ENCODE measurements around the gene ULBP2. TPM values are rescaled to one million over a fixed set of nuclear protein-coding genes. Genes with fewer than 3 reads are reported as not detected.
A peak's percentile ranks its signal among the peaks of the same experiment; 100 is the strongest.

The ULBP2 gene
- total RNA-seq, 1 experiment from 2014 or later: 0.56 TPM

DNA sequence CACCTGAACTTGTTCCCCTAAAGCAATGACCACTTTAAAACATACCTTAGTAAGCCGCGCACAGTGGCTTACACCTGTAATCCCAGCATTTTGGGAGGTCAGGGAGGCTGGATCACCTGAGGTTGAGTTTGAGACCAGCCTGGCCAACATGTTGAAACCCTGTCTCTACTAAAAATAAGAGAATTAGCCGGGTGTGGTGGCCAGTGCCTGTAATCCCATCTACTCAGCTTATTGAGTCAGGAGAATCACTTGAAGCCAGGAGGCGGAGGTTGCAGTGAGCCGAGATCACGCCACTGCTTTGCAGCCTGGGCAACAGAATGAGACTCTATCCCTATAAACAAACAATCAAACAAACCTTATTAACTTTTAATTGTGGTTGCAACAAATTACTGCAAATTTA, 42.3 kb upstream of the ULBP2 start:
- no peaks in the 10 kb centered on the region for H3K9me3 ChIP-seq (ENCODE audit: low read length)

DNA sequence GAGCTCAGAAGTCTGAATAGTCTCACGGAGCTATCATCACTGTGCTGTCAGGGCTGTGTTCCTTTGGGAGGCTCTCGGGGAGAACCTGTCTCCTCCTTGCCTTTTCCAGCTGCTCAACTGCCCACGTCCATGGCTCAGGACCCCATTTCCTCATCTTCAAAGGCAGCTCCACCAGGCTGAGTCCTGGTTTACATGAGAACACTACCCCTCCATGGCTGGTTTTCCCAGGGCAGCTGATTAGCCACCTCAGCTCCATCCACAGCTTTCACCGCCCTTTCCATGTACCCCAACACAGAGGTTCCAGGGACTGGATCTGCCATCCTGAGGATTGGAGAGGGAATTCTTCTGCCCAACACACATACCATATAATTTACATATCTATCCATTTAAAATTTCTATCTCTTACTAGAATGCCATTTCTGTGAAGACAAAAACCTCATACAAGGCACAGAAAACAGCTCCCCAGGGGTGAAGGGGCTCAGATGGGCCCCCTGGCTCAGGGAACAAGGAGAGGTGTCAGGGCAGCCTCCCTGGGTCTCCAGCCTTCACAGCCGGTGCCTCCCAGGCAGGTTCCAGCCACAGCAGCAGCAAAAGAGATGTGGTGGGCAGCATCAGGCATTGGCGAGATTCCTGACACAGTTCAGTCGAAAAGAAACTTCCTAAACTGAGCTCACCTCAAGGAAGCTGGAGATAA, 41.7 kb upstream of the ULBP2 start:
- peak; percentile 26 for DNase-seq
- Histone ChIP-seq H3K9ac (ENCODE audit: low read length) (no peak overlapping the region), H3K27ac (ENCODE audit: low read length) (no peak overlapping the region), H3K36me3 (ENCODE audit: insufficient read depth, low read length) (no peaks in the 10 kb centered on the region), H3K4me1 (ENCODE audit: low read length) (peaks cover 5% of the 10 kb centered on the region), H3K9me2 (replicated peaks; ENCODE audit: insufficient read depth, low read length) (no peaks in the 10 kb centered on the region), H3K4me3 (ENCODE audit: low read length) (no peak overlapping the region), H2AFZ (ENCODE audit: low read length) (no peak overlapping the region), H3K9me3 (ENCODE audit: low read length) (no peaks in the 10 kb centered on the region), H3K27me3 (ENCODE audit: low read length) (no peaks in the 10 kb centered on the region), H4K20me1 (ENCODE audit: insufficient read depth, low read depth, low read length) (no peaks in the 10 kb centered on the region), H3K4me2 (ENCODE audit: low read depth, low read length, poor library complexity, severe bottlenecking) (no peak overlapping the region), H3K79me2 (ENCODE audit: low read length) (no peaks in the 10 kb centered on the region)

More for the DNA sequence above, 42.3 kb upstream of the ULBP2 start:
- Histone ChIP-seq H3K4me3 (ENCODE audit: low read length) (no peak overlapping the region), H3K9ac (ENCODE audit: low read length) (no peak overlapping the region), H3K79me2 (ENCODE audit: low read length) (no peaks in the 10 kb centered on the region), H3K9me2 (replicated peaks; ENCODE audit: insufficient read depth, low read length) (no peaks in the 10 kb centered on the region), H3K27me3 (ENCODE audit: low read length) (no peaks in the 10 kb centered on the region), H2AFZ (ENCODE audit: low read length) (no peak overlapping the region), H4K20me1 (ENCODE audit: insufficient read depth, low read depth, low read length) (no peaks in the 10 kb centered on the region), H3K36me3 (ENCODE audit: insufficient read depth, low read length) (no peaks in the 10 kb centered on the region), H3K27ac (ENCODE audit: low read length) (no peak overlapping the region), H3K4me2 (ENCODE audit: low read depth, low read length, poor library complexity, severe bottlenecking) (no peak overlapping the region), H3K4me1 (ENCODE audit: low read length) (peaks cover 5% of the 10 kb centered on the region)
- peak; percentile 22 for DNase-seq

DNA sequence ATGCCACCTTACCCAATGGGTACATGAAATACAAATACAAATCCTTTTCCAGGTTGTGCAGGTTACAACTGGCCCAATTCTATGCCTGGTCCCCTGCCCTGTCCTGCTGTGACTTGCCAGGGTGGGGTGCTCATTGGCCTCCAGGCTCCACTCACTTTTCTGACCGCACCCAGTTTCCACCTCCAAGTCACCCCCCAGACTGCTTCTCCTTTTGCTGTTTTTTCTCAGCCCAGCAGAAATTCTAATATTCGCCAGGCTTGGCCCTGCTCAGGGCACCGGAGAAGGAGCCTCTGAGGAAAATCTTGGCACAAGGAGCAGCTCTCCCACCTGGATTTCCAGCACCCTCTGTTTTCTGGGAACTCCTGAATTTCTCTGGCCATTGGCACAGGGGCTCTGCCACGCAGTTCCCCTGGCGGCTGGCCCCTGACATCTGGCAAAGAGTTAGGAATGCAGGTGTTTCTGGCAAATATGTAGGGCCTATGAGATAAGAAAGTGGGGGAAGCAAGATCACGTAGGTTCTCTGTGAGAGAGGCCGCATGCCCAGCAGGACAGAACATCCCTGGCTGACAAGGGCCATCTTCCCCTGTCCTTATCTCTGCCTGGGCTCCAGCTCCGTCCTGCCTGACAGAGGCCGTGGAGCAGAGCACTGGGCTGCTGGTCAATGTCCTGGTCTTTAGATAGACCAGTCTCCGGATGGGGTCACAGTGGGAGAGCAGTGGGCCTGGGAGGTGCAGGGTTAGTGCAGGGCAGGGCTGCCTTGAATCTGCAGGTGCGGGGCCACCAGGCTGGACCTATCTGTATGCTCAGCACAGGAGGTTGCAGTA, 41.0 kb upstream of the ULBP2 start:
- DNase-seq: peak; percentile 19
- Histone ChIP-seq H3K79me2 (ENCODE audit: low read length) (no peaks in the 10 kb centered on the region), H3K27ac (ENCODE audit: low read length) (no peak overlapping the region), H3K36me3 (ENCODE audit: insufficient read depth, low read length) (no peaks in the 10 kb centered on the region), H3K4me2 (ENCODE audit: low read depth, low read length, poor library complexity, severe bottlenecking) (no peak overlapping the region), H3K9me2 (replicated peaks; ENCODE audit: insufficient read depth, low read length) (no peaks in the 10 kb centered on the region), H3K9ac (ENCODE audit: low read length) (no peak overlapping the region), H3K4me1 (ENCODE audit: low read length) (peaks cover 5% of the 10 kb centered on the region), H3K9me3 (ENCODE audit: low read length) (no peaks in the 10 kb centered on the region), H2AFZ (ENCODE audit: low read length) (no peak overlapping the region), H3K4me3 (ENCODE audit: low read length) (no peak overlapping the region), H3K27me3 (ENCODE audit: low read length) (no peaks in the 10 kb centered on the region), H4K20me1 (ENCODE audit: insufficient read depth, low read depth, low read length) (no peaks in the 10 kb centered on the region)

DNA sequence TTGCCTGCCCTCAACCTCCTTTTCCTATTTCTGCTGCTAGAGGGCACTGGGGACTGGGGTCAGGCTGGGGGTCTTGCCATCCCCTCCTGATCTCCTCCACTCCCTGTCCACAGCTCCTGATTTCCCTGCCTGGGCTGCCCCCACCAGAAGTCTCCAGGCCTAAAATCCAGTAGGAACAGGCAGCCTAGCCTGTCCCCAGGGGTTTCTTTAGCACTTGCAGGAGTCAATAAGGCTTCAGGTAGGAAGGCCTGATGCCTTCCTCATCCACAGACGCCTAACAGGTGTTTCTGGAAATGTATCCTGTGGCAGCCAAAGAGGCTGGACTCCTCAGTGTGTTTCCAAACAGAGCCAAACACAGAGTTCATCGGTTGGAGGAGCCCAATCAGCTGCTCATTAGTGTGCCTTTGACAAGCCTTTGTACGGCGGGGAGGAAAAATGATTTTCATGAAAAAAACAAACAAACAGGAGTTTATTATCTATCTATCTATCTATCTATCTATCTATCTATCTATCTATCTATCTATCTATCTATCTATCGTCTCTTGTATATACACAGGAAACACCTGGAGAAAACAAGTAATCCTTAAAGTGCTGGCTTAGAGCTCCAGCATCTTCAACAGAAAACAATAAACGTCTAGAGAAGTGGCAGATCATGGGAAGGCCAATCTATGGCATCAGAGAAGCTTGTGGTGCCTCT, 40.2 kb upstream of the ULBP2 start:
- H3K36me3 ChIP-seq (ENCODE audit: insufficient read depth, low read length): no peaks in the 10 kb centered on the region
- peaks cover 5% of the 10 kb centered on the region for H3K4me1 ChIP-seq (ENCODE audit: low read length)
- no peaks in the 10 kb centered on the region for H3K27me3 ChIP-seq (ENCODE audit: low read length)
- H3K9me3 ChIP-seq (ENCODE audit: low read length): no peaks in the 10 kb centered on the region
- no peak overlapping the region for H3K27ac ChIP-seq (ENCODE audit: low read length)
- no peak overlapping the region for H3K4me3 ChIP-seq (ENCODE audit: low read length)
- no peak overlapping the region for H3K4me2 ChIP-seq (ENCODE audit: low read depth, low read length, poor library complexity, severe bottlenecking)
- no peak overlapping the region for H3K9ac ChIP-seq (ENCODE audit: low read length)
- H4K20me1 ChIP-seq (ENCODE audit: insufficient read depth, low read depth, low read length): no peaks in the 10 kb centered on the region
- H3K79me2 ChIP-seq (ENCODE audit: low read length): no peaks in the 10 kb centered on the region
- no peak for DNase-seq
- H3K9me2 ChIP-seq (replicated peaks; ENCODE audit: insufficient read depth, low read length): no peaks in the 10 kb centered on the region
- no peak overlapping the region for H2AFZ ChIP-seq (ENCODE audit: low read length)

DNA sequence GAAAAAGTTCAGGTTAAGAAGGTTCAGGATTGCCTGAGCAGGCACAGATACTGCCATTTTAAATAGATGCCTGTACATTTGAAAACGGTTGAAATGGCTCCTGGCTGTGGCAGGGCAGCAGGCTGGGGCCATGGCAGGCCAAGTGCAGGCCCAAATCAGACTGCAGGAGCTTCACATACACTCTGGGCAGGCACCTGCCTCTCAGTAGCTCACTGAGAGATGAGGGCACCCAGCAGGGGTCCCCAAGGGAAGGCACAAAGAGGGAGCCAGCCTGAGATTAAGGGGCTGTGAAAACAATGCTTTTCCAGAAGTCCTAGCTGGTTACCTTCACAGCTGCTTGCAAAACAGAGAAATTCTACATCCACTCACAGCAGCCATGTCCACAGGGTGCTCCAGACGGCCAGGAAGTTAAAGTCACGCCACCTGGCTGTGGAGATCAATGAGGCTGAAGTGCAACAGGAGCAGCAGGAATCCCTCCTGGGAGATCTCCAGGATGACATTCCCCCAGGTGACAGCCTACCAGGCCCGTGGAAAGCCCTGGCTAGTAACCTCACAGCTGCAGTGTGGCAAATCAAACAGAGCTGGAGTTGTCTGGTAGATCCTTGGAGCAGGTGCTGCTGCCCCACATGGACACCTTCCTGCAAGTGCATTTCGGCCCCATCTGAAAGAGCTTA, 37.7 kb upstream of the ULBP2 start:
- Histone ChIP-seq H3K9me3 (ENCODE audit: low read length) (no peaks in the 10 kb centered on the region), H3K9ac (ENCODE audit: low read length) (no peak overlapping the region), H3K4me2 (ENCODE audit: low read depth, low read length, poor library complexity, severe bottlenecking) (no peak overlapping the region), H3K27me3 (ENCODE audit: low read length) (no peaks in the 10 kb centered on the region), H3K4me3 (ENCODE audit: low read length) (no peak overlapping the region), H3K4me1 (ENCODE audit: low read length) (no peaks in the 10 kb centered on the region), H3K36me3 (ENCODE audit: insufficient read depth, low read length) (no peaks in the 10 kb centered on the region), H4K20me1 (ENCODE audit: insufficient read depth, low read depth, low read length) (no peaks in the 10 kb centered on the region), H3K9me2 (replicated peaks; ENCODE audit: insufficient read depth, low read length) (no peaks in the 10 kb centered on the region), H3K79me2 (ENCODE audit: low read length) (no peaks in the 10 kb centered on the region), H3K27ac (ENCODE audit: low read length) (no peak overlapping the region), H2AFZ (ENCODE audit: low read length) (no peak overlapping the region; the same call in 1 of the 2 replicates)
- DNase-seq: peak; percentile 39

DNA sequence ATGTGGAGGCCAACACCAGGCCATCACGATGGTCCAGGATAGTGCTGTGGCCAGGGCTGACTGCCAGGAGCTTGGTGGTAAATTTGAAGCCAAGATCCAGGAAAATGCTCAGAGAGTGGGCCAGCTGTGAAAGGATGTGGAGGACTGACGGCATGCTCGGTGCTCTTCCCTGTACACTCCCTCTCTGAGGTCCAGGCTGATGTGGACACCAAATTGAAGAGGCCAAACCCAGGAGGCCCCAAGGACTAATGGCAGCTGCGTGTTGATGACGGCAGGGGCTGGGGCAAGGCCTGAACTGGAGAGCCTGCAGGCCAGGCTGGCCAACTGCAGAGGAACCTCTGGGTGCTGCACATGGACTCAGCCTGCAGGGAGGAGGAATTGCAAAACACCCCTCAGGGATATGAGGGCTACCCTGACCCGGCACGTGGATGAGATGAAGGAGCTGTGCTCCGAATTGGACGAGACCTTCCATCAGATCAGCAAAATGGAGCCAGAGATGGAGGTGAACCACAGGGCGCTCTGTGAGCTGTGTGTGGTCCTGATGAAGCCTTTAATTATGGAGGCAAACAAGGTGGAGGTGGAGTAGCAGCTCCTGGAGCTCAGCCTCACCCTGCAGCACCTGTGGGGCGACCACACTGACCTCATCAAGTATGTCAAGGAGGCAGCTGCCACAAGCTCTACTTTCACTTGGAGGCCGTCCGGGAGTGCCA, 37.0 kb upstream of the ULBP2 start:
- H3K36me3 ChIP-seq (ENCODE audit: insufficient read depth, low read length): no peaks in the 10 kb centered on the region
- DNase-seq: no peak
- H3K27me3 ChIP-seq (ENCODE audit: low read length): no peaks in the 10 kb centered on the region
- H3K9me3 ChIP-seq (ENCODE audit: low read length): no peaks in the 10 kb centered on the region
- no peaks in the 10 kb centered on the region for H3K4me1 ChIP-seq (ENCODE audit: low read length)
- H3K9ac ChIP-seq (ENCODE audit: low read length): no peak overlapping the region
- no peak overlapping the region for H3K4me3 ChIP-seq (ENCODE audit: low read length)
- no peaks in the 10 kb centered on the region for H3K79me2 ChIP-seq (ENCODE audit: low read length)
- H3K9me2 ChIP-seq (replicated peaks; ENCODE audit: insufficient read depth, low read length): no peaks in the 10 kb centered on the region
- no peak overlapping the region for H2AFZ ChIP-seq (ENCODE audit: low read length)
- no peak overlapping the region for H3K27ac ChIP-seq (ENCODE audit: low read length)
- H4K20me1 ChIP-seq (ENCODE audit: insufficient read depth, low read depth, low read length): no peaks in the 10 kb centered on the region
- no peak overlapping the region for H3K4me2 ChIP-seq (ENCODE audit: low read depth, low read length, poor library complexity, severe bottlenecking)

DNA sequence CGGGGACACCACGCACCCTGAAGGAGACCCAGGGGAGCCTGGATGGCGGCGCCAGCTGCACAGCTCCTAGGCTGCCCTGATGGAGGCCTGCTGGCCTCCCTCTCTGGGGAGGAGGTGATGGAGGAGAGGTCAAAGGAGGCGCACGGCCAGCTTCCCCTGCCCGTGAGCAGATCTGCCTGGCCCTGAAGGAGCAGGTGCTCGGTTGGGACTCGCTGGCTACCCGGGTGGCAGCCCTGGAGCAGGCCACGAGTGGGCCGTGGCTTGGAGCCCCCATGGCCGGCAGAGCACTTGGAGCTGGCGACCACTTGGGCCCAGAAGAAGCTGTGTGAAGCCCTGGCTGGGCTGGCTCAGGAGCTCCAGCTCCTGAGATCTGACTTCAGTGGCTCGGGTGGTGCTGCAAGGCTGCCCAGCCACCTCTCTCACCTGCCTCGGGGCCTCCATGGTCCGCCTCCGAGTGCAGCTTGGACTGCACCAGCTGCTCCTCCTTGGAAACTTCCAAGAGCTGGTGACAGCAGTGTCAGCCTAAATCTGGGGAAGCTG, 36.4 kb upstream of the ULBP2 start:
- Histone ChIP-seq H3K9me3 (ENCODE audit: low read length) (no peaks in the 10 kb centered on the region), H4K20me1 (ENCODE audit: insufficient read depth, low read depth, low read length) (no peaks in the 10 kb centered on the region), H3K27me3 (ENCODE audit: low read length) (no peaks in the 10 kb centered on the region), H3K27ac (ENCODE audit: low read length) (no peak overlapping the region), H3K9ac (ENCODE audit: low read length) (no peak overlapping the region), H3K36me3 (ENCODE audit: insufficient read depth, low read length) (no peaks in the 10 kb centered on the region), H3K4me1 (ENCODE audit: low read length) (no peaks in the 10 kb centered on the region), H2AFZ (ENCODE audit: low read length) (no peak overlapping the region), H3K79me2 (ENCODE audit: low read length) (no peaks in the 10 kb centered on the region), H3K4me3 (ENCODE audit: low read length) (no peak overlapping the region), H3K9me2 (replicated peaks; ENCODE audit: insufficient read depth, low read length) (no peaks in the 10 kb centered on the region), H3K4me2 (ENCODE audit: low read depth, low read length, poor library complexity, severe bottlenecking) (no peak overlapping the region)
- no peak for DNase-seq

Data from Karpas-422 (cell line).